Lower leg skin (tissue), 3 donors: ENCODE data around the gene PAX7.

Experiments used
- CTCF ChIP-seq, 3 donors: fragments of 450-650 bp; IDR thresholded peaks; one replicate each; pipeline ENCODE4 v1.5.1; 2016; ENCODE audit warnings: antibody characterized with exemption in 3 of 3, mild to moderate bottlenecking in 3 of 3, moderate library complexity in 2 of 3
- POLR2A ChIP-seq, 2 donors: fragments of 450-650 bp; IDR thresholded peaks; one replicate each; pipeline ENCODE4 v1.6.1; 2016 to 2017; ENCODE audit warnings: antibody characterized with exemption in 2 of 2, mild to moderate bottlenecking in 1 of 2, moderate library complexity in 1 of 2

- TF ChIP-seq CTCF (IDR thresholded peaks at IDR 0.05) = no peak
- TF ChIP-seq POLR2A (IDR thresholded peaks at IDR 0.05) = no peak
Measured at GRCh38 chr1:18606443-18607288, 24.0 kb upstream of the PAX7 start.
